Measurements from ENCODE around the gene PA2G4.
"Not testable (repeated sequence)": the region's sequence is repeated elsewhere in the genome, so short reads cannot be mapped to it uniquely, and the experiment has no call there.

The PA2G4 gene

DNA sequence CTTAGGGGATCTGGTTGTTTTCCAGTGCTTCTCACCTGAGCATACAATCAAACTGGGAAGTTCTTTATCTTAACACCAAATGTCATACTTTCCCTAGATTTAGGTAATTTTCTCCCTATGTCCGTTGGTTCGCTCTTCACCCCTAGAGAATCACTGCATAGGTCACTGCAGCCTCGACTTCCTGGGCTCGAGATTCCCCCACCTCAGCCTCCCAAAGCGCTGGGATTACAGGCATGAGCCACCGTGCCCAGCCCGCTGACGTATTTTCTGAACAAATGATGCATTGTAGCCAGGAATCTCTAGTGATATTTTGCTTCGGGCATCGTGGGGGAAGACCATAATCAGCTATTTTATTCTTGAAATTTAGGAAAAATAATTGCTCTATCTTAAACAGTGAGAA is 11.0 kb downstream of the PA2G4 start:
- DNase-seq = no peak

DNA sequence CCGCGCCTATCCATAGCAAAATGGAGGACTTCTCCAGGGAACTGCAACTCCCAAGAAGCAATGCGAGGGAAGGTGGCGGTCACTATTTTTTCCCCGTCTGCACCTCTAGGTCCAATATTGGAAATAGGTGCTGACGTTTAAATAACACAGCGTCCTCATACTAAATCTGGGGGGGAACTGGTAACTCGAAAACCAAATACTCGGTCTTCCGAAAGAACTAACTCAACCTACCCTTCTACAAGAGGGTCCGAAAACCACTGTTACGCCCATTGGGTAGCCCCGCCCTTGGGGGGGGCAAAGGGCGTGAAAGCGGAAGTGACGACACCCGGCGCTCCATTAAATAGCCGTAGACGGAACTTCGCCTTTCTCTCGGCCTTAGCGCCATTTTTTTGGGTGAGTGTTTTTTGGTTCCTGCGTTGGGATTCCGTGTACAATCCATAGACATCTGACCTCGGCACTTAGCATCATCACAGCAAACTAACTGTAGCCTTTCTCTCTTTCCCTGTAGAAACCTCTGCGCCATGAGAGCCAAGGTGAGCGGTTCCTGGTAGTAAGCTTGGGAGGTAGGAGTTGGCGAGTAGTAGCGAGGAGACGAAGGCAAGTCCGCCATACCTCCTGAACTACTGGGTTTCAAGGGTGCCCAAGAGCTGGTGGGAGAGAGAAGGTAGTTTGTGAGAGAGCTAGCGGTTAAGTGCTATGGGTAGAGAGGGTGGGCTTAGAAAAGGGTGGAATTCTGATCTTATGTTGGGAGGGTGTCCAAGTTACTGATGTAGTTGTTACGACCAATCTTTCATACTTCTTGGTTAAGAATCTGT is 12.1 kb downstream of the PA2G4 start, which contains the start of gene RPL41:
TSS of gene RPL41 (plus strand) at position 367 of the 815 bp plus-strand sequence.
- peaks cover 57% of the 10 kb centered on the region for H3K36me3 ChIP-seq (ENCODE audit: insufficient read depth, low read length)
- H3K4me1 ChIP-seq (ENCODE audit: insufficient read depth, low read length) = peaks cover 38% of the 10 kb centered on the region
- H3K4me3 ChIP-seq (ENCODE audit: low read depth in 1 of 2, low read length in 2 of 2) = peak within 1 kb of the TSS; percentile 57 to 68
- TF ChIP-seq CTCF (IDR thresholded peaks at IDR 0.05; ENCODE audit: borderline replicate concordance, extremely low read depth, low read length, poor library complexity, severe bottlenecking) = no peak
- no peak for TF ChIP-seq EZH2 (IDR thresholded peaks at IDR 0.05; ENCODE audit: borderline replicate concordance, low read depth, low read length, severe bottlenecking)
- no peaks in the 10 kb centered on the region for H3K27me3 ChIP-seq (ENCODE audit: insufficient read depth, low read length, poor library complexity)
- H3K4me2 ChIP-seq (ENCODE audit: insufficient read depth, low read length) = peak within 1 kb of the TSS; percentile 97
- H4K20me1 ChIP-seq (ENCODE audit: insufficient read depth, low read length) = 0 out of 2 replicates have a peak, but pooled peaks cover 2% of the 10 kb centered on the region
- DNase-seq (peak; percentile 95), ATAC-seq (ENCODE audit: insufficient read depth, low read depth) (peak; percentile 52)
- no peaks in the 10 kb centered on the region for H3K9me3 ChIP-seq (ENCODE audit: insufficient read depth, low read length, severe bottlenecking)
- H2AFZ ChIP-seq (ENCODE audit: low read depth, low read length) = peak within 1 kb of the TSS; percentile 90
- peak within 1 kb of the TSS; percentile 78 for H3K9ac ChIP-seq (ENCODE audit: low read depth, low read length)
- peaks cover 46% of the 10 kb centered on the region for H3K79me2 ChIP-seq (ENCODE audit: insufficient read depth, low read length)
- peak within 1 kb of the TSS; percentile 91 for H3K27ac ChIP-seq (ENCODE audit: low read length)

More for the DNA sequence above, 11.0 kb downstream of the PA2G4 start:
- H3K4me1 ChIP-seq (ENCODE audit: insufficient read depth, low read length) = peaks cover 37% of the 10 kb centered on the region
- peaks cover 34% of the 10 kb centered on the region for H3K79me2 ChIP-seq (ENCODE audit: insufficient read depth, low read length)
- peak overlapping the region; percentile 78 for H3K9ac ChIP-seq (ENCODE audit: low read depth, low read length)
- peak overlapping the region; percentile 97 for H3K4me2 ChIP-seq (ENCODE audit: insufficient read depth, low read length)
- peak overlapping the region in 1 of 2 experiments; percentile 68; a peak in 2 of 4 replicates for H3K4me3 ChIP-seq (ENCODE audit: low read depth in 1 of 2, low read length in 2 of 2)
- no peaks in the 10 kb centered on the region for H3K9me3 ChIP-seq (ENCODE audit: insufficient read depth, low read length, severe bottlenecking)
- no peak for TF ChIP-seq CTCF (IDR thresholded peaks at IDR 0.05; ENCODE audit: borderline replicate concordance, extremely low read depth, low read length, poor library complexity, severe bottlenecking)
- no peak for TF ChIP-seq EZH2 (IDR thresholded peaks at IDR 0.05; ENCODE audit: borderline replicate concordance, low read depth, low read length, severe bottlenecking)
- 0 out of 2 replicates have a peak, but pooled peaks cover 2% of the 10 kb centered on the region for H4K20me1 ChIP-seq (ENCODE audit: insufficient read depth, low read length)
- H2AFZ ChIP-seq (ENCODE audit: low read depth, low read length) = peak overlapping the region; percentile 90
- H3K27me3 ChIP-seq (ENCODE audit: insufficient read depth, low read length, poor library complexity) = no peaks in the 10 kb centered on the region
- peaks cover 57% of the 10 kb centered on the region for H3K36me3 ChIP-seq (ENCODE audit: insufficient read depth, low read length)
- peak overlapping the region; percentile 91 for H3K27ac ChIP-seq (ENCODE audit: low read length)
- no peak for ATAC-seq (ENCODE audit: insufficient read depth, low read depth)

DNA sequence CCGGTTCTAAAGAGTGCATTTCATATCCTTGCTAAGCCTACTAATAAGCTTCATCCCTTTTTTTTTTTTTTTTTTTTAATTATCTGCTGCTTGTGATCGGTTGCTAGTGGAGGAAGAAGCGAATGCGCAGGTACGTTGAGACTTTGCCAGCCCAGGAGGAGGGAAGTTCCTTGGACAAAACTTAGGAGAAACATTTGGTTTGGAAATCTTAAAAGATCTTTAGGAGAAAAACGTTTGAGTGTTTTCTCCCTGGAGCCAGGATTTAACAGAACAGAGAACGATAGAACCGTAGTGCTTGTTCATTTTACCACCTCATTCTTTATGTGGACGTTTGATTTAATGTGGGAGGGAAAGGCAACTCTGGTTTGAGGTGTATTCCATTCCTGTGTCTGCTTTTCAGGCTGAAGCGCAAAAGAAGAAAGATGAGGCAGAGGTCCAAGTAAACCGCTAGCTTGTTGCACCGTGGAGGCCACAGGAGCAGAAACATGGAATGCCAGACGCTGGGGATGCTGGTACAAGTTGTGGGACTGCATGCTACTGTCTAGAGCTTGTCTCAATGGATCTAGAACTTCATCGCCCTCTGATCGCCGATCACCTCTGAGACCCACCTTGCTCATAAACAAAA is 12.8 kb downstream of the PA2G4 start:
- Histone ChIP-seq H3K9ac (ENCODE audit: low read depth, low read length) (peak overlapping the region; percentile 78), H3K4me1 (ENCODE audit: insufficient read depth, low read length) (peaks cover 38% of the 10 kb centered on the region), H3K36me3 (ENCODE audit: insufficient read depth, low read length) (peaks cover 59% of the 10 kb centered on the region), H3K4me2 (ENCODE audit: insufficient read depth, low read length) (peak overlapping the region; percentile 97), H3K79me2 (ENCODE audit: insufficient read depth, low read length) (peaks cover 53% of the 10 kb centered on the region), H3K4me3 (ENCODE audit: low read depth in 1 of 2, low read length in 2 of 2) (peak overlapping the region; percentile 57 to 79), H3K27ac (ENCODE audit: low read length) (peak overlapping the region; percentile 91)
- not testable (repeated sequence) for H3K27me3 ChIP-seq (ENCODE audit: insufficient read depth, low read length, poor library complexity); ATAC-seq (ENCODE audit: insufficient read depth, low read depth); DNase-seq; H2AFZ ChIP-seq (ENCODE audit: low read depth, low read length); H3K9me3 ChIP-seq (ENCODE audit: insufficient read depth, low read length, severe bottlenecking); H4K20me1 ChIP-seq (ENCODE audit: insufficient read depth, low read length)
